Panc1 (cell line): ENCODE data around the gene ZNF304. TPM values are rescaled to one million over a fixed set of nuclear protein-coding genes. Genes with fewer than 3 reads are reported as not detected.

ENCODE experiments used
- ATAC-seq: fragments of 200-7000 bp; cut with Tn5 transposase; 2 replicates; pipeline ENCODE4 v1.9.1; 2020; ENCODE audit warnings: mild to moderate bottlenecking, moderate library complexity
- BruUV-seq: library from RNA; stranded (reverse); fragments of 400-500 nt; replicated peaks from 2 replicates; lab custom pipeline; 2021; lab: Mats Ljungman, UMichigan
- CTCF ChIA-PET: fragments of 300-600 bp; sonication (Branson Sonifier 250); formaldehyde crosslinking; loops from one replicate; lab custom pipeline; 2022; ENCODE audit warnings: antibody characterized with exemption; lab: Charles Lee
- POLR2A ChIA-PET: fragments of 300-600 bp; sonication (Branson Sonifier 250); formaldehyde crosslinking; loops from one replicate; lab custom pipeline; 2022; ENCODE audit warnings: antibody characterized with exemption; lab: Charles Lee
- DNase-seq: peaks from one replicate; pipeline ENCODE4 v3.0.0-alpha.2; 2010; ENCODE audit warnings: low read depth, low spot score
- H3K27ac ChIP-seq: 2 replicates; pipeline ENCODE4 v1.5.1; 2011; ENCODE audit warnings: mild to moderate bottlenecking, low read length, inconsistent platforms
- H3K27me3 ChIP-seq: fragments of 200-500 bp; sonication (Bioruptor generic); 2 replicates; pipeline ENCODE4 v1.6.0; 2014; ENCODE audit warnings: low read length, inconsistent platforms; ENCODE audit not compliant: control insufficient read depth, insufficient read depth
- H3K36me3 ChIP-seq: fragments of 200-500 bp; sonication (Bioruptor generic); 2 replicates; pipeline ENCODE4 v1.5.1; 2014; ENCODE audit warnings: inconsistent platforms, mild to moderate bottlenecking, low read length, moderate library complexity; ENCODE audit not compliant: control insufficient read depth, insufficient read depth
- H3K4me1 ChIP-seq: 2 replicates; pipeline ENCODE4 v1.5.1; 2011; ENCODE audit warnings: inconsistent platforms, mild to moderate bottlenecking, low read length, moderate library complexity; ENCODE audit not compliant: control insufficient read depth, insufficient read depth
- H3K4me3 ChIP-seq, 2 experiments: 2 replicates each; pipeline ENCODE4 v1.5.1; 2011 to 2012; ENCODE audit warnings: low read depth in 2 of 2, low read length in 2 of 2, mild to moderate bottlenecking in 2 of 2, inconsistent platforms in 1 of 2, moderate library complexity in 1 of 2
- H3K9me3 ChIP-seq: fragments of 200-500 bp; sonication (Bioruptor generic); 2 replicates; pipeline ENCODE4 v1.5.1; 2014; ENCODE audit warnings: low read depth, mild to moderate bottlenecking, inconsistent platforms, low read length, moderate library complexity; ENCODE audit not compliant: control insufficient read depth, insufficient read depth
- POLR2AphosphoS5 ChIP-seq: IDR thresholded peaks from 2 replicates; pipeline ENCODE4 v1.6.1; 2012; ENCODE audit warnings: mild to moderate bottlenecking, low read depth, low read length, moderate library complexity
- SIN3A ChIP-seq: IDR thresholded peaks from 2 replicates; pipeline ENCODE4 v1.6.1; 2012; ENCODE audit warnings: low read depth, mild to moderate bottlenecking, low read length, moderate library complexity, borderline replicate concordance; ENCODE audit not compliant: insufficient read depth
- TCF7L2 ChIP-seq: IDR thresholded peaks from 2 replicates; pipeline ENCODE4 v1.6.1; 2011; ENCODE audit warnings: mild to moderate bottlenecking, low read depth, low read length, inconsistent platforms
- in situ Hi-C: cut with HindIII; loops from 2 replicates; pipeline ENCODE4 v1.10.0; 2016; ENCODE audit warnings: low sequenced_read_pairs, low pct_unique_long_range_greater_than_20kb
- intact Hi-C: fragments of 100-400 bp; cut with micrococcal nuclease; formaldehyde crosslinking; loops from one replicate; pipeline ENCODE4 v1.10.0; 2022; ENCODE audit not compliant: unreplicated experiment
- total RNA-seq: library from RNA; stranded (reverse); gene quantifications from one replicate; pipeline ENCODE4 v1.2.1, GENCODE V29; 2021; ENCODE audit not compliant: unreplicated experiment
- TF ChIP-seq, protein P1 (sequence below): fragments of 450-650 bp; IDR thresholded peaks from 2 replicates; pipeline ENCODE4 v1.5.1; 2017; ENCODE audit warnings: mild to moderate bottlenecking
- TF ChIP-seq, protein P2 (sequence below), 2 experiments: IDR thresholded peaks; 2 replicates each; pipeline ENCODE4 v1.6.1; 2011 to 2012; ENCODE audit warnings: low read depth in 2 of 2, control low read depth in 1 of 2, low read length in 1 of 2, mild to moderate bottlenecking in 1 of 2, moderate library complexity in 1 of 2; ENCODE audit not compliant: insufficient read depth in 1 of 2

The ZNF304 gene
- total RNA-seq, 1 experiment from 2014 or later: 10.8 TPM

DNA sequence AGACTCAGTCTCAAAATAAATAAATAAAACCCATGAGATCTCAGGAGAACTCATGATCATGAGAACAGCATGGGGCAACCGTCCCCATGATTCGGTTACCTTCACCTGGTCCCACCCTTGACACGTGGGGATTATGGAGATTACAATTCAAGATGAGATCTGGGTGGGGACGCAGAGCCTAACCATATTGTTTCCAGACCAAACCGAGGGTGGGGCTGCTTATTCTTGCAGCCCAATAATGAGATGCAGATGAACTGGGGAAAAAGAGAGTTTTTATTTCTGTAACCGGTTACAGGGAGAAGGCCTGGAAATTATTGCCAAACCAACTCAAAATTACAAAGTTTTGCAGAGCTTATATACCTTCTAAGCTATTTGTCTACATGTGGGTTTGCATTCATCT lies 25.1 kb downstream of the ZNF304 start:
- TF ChIP-seq SIN3A: no peak
- TF ChIP-seq POLR2AphosphoS5: no peak
- TF ChIP-seq, protein P1, sequence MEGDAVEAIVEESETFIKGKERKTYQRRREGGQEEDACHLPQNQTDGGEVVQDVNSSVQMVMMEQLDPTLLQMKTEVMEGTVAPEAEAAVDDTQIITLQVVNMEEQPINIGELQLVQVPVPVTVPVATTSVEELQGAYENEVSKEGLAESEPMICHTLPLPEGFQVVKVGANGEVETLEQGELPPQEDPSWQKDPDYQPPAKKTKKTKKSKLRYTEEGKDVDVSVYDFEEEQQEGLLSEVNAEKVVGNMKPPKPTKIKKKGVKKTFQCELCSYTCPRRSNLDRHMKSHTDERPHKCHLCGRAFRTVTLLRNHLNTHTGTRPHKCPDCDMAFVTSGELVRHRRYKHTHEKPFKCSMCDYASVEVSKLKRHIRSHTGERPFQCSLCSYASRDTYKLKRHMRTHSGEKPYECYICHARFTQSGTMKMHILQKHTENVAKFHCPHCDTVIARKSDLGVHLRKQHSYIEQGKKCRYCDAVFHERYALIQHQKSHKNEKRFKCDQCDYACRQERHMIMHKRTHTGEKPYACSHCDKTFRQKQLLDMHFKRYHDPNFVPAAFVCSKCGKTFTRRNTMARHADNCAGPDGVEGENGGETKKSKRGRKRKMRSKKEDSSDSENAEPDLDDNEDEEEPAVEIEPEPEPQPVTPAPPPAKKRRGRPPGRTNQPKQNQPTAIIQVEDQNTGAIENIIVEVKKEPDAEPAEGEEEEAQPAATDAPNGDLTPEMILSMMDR: no peak
- no peak for TF ChIP-seq TCF7L2
- TF ChIP-seq, protein P2, sequence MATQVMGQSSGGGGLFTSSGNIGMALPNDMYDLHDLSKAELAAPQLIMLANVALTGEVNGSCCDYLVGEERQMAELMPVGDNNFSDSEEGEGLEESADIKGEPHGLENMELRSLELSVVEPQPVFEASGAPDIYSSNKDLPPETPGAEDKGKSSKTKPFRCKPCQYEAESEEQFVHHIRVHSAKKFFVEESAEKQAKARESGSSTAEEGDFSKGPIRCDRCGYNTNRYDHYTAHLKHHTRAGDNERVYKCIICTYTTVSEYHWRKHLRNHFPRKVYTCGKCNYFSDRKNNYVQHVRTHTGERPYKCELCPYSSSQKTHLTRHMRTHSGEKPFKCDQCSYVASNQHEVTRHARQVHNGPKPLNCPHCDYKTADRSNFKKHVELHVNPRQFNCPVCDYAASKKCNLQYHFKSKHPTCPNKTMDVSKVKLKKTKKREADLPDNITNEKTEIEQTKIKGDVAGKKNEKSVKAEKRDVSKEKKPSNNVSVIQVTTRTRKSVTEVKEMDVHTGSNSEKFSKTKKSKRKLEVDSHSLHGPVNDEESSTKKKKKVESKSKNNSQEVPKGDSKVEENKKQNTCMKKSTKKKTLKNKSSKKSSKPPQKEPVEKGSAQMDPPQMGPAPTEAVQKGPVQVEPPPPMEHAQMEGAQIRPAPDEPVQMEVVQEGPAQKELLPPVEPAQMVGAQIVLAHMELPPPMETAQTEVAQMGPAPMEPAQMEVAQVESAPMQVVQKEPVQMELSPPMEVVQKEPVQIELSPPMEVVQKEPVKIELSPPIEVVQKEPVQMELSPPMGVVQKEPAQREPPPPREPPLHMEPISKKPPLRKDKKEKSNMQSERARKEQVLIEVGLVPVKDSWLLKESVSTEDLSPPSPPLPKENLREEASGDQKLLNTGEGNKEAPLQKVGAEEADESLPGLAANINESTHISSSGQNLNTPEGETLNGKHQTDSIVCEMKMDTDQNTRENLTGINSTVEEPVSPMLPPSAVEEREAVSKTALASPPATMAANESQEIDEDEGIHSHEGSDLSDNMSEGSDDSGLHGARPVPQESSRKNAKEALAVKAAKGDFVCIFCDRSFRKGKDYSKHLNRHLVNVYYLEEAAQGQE (IDR thresholded peaks at IDR 0.05; ENCODE audit: insufficient read depth in 1 of 2, low read depth in 2 of 2, low read length in 1 of 2): no peak
- no peak overlapping the region for H3K27ac ChIP-seq
- BruUV-seq: no TSS peak
- H3K27me3 ChIP-seq: no peaks in the 10 kb centered on the region
- peaks cover 47% of the 10 kb centered on the region for H3K9me3 ChIP-seq
- POLR2A ChIA-PET: no interaction called here
- no peaks in the 10 kb centered on the region for H3K4me1 ChIP-seq
- no peaks in the 10 kb centered on the region for H3K36me3 ChIP-seq
- CTCF ChIA-PET: no interaction called here
- H3K4me3 ChIP-seq: no peak overlapping the region
- in situ Hi-C loops (no loop called here), intact Hi-C loops (no loop called here)
- no peak for DNase-seq
- ATAC-seq: no peak

DNA sequence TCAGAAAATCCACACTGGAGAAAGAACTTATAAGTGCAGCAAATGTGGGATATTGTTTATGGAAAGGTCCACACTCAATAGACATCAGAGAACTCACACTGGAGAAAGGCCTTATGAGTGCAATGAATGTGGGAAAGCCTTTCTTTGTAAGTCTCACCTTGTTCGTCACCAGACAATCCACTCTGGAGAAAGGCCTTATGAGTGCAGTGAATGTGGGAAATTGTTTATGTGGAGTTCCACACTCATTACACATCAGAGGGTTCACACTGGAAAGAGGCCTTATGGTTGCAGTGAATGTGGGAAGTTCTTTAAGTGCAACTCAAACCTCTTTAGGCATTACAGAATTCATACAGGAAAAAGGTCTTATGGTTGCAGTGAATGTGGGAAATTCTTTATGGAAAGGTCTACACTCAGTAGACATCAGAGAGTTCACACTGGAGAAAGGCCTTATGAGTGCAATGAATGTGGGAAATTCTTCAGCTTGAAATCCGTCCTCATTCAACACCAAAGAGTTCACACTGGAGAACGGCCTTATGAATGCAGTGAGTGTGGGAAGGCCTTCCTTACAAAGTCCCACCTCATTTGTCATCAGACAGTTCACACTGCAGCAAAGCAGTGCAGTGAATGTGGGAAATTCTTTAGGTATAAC lies 26.6 kb downstream of the ZNF304 start:
- POLR2A ChIA-PET: no interaction called here

More for the DNA sequence above, 26.6 kb downstream of the ZNF304 start:
- ATAC-seq (no peak), DNase-seq (no peak)
- in situ Hi-C loops (no loop called here), intact Hi-C loops (no loop called here)
- Histone ChIP-seq H3K27me3 (no peaks in the 10 kb centered on the region), H3K4me1 (no peaks in the 10 kb centered on the region), H3K36me3 (no peaks in the 10 kb centered on the region), H3K4me3 (no peak overlapping the region), H3K9me3 (peaks cover 45% of the 10 kb centered on the region), H3K27ac (no peak overlapping the region)
- TSS peak; percentile 35 for BruUV-seq
- CTCF ChIA-PET: no interaction called here
- TF ChIP-seq SIN3A (no peak), POLR2AphosphoS5 (no peak), TCF7L2 (no peak)
- TF ChIP-seq, protein P2 (IDR thresholded peaks at IDR 0.05; ENCODE audit: insufficient read depth in 1 of 2, low read depth in 2 of 2, low read length in 1 of 2): no peak
- TF ChIP-seq, protein P1: no peak
